Kidney tubule cell (primary cell): ENCODE measurements around the gene NEK1.
"Not testable (repeated sequence)": the region's sequence is repeated elsewhere in the genome, so short reads cannot be mapped to it uniquely, and the experiment has no call there.

Source experiments
- DNase-seq: peaks from one replicate; pipeline ENCODE4 v3.0.0-alpha.2; 2018; ENCODE audit warnings: low spot score

NEK1 gene

GRCh38 chr4:169627307-169627706, 14.9 kb upstream of the NEK1 start:
- peak; percentile 87 for DNase-seq

GRCh38 chr4:169626331-169627282, 14.2 kb upstream of the NEK1 start:
- no peak for DNase-seq

GRCh38 chr4:169625886-169626285, 13.5 kb upstream of the NEK1 start:
- DNase-seq, result no peak

- not testable (repeated sequence) for DNase-seq
Measured at GRCh38 chr4:169624012-169624411, 11.6 kb upstream of the NEK1 start.

GRCh38 chr4:169622566-169622965, 10.2 kb upstream of the NEK1 start:
- no peak for DNase-seq

GRCh38 chr4:169621731-169622492, 9.5 kb upstream of the NEK1 start:
- DNase-seq, result peak; percentile 62

GRCh38 chr4:169620880-169621248, 8.5 kb upstream of the NEK1 start:
- DNase-seq, result peak; percentile 32

GRCh38 chr4:169619958-169620879, 7.8 kb upstream of the NEK1 start, which contains the start of gene CLCN3:
Gene CLCN3, plus strand, starts transcription at chr4:169620578. Its CDS starts 15,351 bp downstream, at chr4:169635929.
- peak; percentile 99 for DNase-seq

- DNase-seq, result peak; percentile 77
Measured at GRCh38 chr4:169619518-169619957, 7.2 kb upstream of the NEK1 start.

GRCh38 chr4:169618986-169619385, 6.6 kb upstream of the NEK1 start:
- DNase-seq, result no peak

GRCh38 chr4:169618286-169618685, 5.9 kb upstream of the NEK1 start:
- DNase-seq, result peak; percentile 60

- no peak for DNase-seq
Measured at GRCh38 chr4:169617306-169617705, 4.9 kb upstream of the NEK1 start.

GRCh38 chr4:169616846-169617245, 4.5 kb upstream of the NEK1 start:
- no peak for DNase-seq

- peak; percentile 70 for DNase-seq
Measured at GRCh38 chr4:169615467-169616106, 3.2 kb upstream of the NEK1 start.

- peak; percentile 76 for DNase-seq
Measured at GRCh38 chr4:169612871-169613859, 782 bp upstream of the NEK1 start.

- DNase-seq, result no peak
Measured at GRCh38 chr4:169611157-169611556, 1.2 kb downstream of the NEK1 start.

- no peak for DNase-seq
Measured at GRCh38 chr4:169604903-169605331, 7.5 kb downstream of the NEK1 start.

- DNase-seq, result peak; percentile 59
Measured at GRCh38 chr4:169604131-169604900, 8.1 kb downstream of the NEK1 start.

- DNase-seq, result no peak
Measured at GRCh38 chr4:169603312-169603711, 9.1 kb downstream of the NEK1 start.
